Transverse colon (tissue), 3 donors: ENCODE data around the gene DNAJC5.

ENCODE experiments used
- CTCF ChIP-seq, 5 experiments: fragments of 200-600 bp in 3 of 5; fragments of 450-650 bp in 2 of 5; sonication (generic) in 3 of 5; IDR thresholded peaks; 1 replicate in 2 of 5; 2 replicates in 3 of 5; pipeline ENCODE4 v1.5.1; 2016 to 2017; ENCODE audit warnings: antibody characterized with exemption in 5 of 5, inconsistent platforms in 3 of 5, mild to moderate bottlenecking in 2 of 5, moderate library complexity in 1 of 5
- POLR2A ChIP-seq: fragments of 450-650 bp; IDR thresholded peaks from one replicate; pipeline ENCODE4 v1.6.1; 2016; ENCODE audit warnings: antibody characterized with exemption, mild to moderate bottlenecking, moderate library complexity

GRCh38 chr20:63933646-63934045 lies 38.7 kb downstream of the DNAJC5 start:
- TF ChIP-seq POLR2A (no peak), CTCF (IDR thresholded peaks at IDR 0.05) (no peak)
